ENCODE measurements around the gene HMCN2. TPM values are rescaled to one million over a fixed set of nuclear protein-coding genes. Genes with fewer than 3 reads are reported as not detected.

HMCN2 gene
- total RNA-seq, result 1.6 TPM

- ATAC-seq, result peak; percentile 42
Measured at GRCh38 chr9:130265431-130266235, at the start of gene HMCN2. Gene HMCN2 (plus strand): TSS chr9:130265760. CDS start chr9:130265879, 119 bp downstream.

GRCh38 chr9:130217838-130218237 lies 47.7 kb upstream of the HMCN2 start:
- no peak for ATAC-seq

- peak; percentile 19 for ATAC-seq
Measured at GRCh38 chr9:130219661-130220096, 45.9 kb upstream of the HMCN2 start.

GRCh38 chr9:130220352-130220751 lies 45.2 kb upstream of the HMCN2 start:
- no peak for ATAC-seq

- no peak for ATAC-seq
Measured at GRCh38 chr9:130222833-130223232, 42.7 kb upstream of the HMCN2 start.

GRCh38 chr9:130225071-130225470 lies 40.5 kb upstream of the HMCN2 start:
- no peak for ATAC-seq

GRCh38 chr9:130225586-130225985 lies 40.0 kb upstream of the HMCN2 start:
- no peak for ATAC-seq

- ATAC-seq, result peak; percentile 51
Measured at GRCh38 chr9:130226112-130226511, 39.4 kb upstream of the HMCN2 start.

- no peak for ATAC-seq
Measured at GRCh38 chr9:130227833-130228232, 37.7 kb upstream of the HMCN2 start.

GRCh38 chr9:130229759-130230158 lies 35.8 kb upstream of the HMCN2 start:
- ATAC-seq, result no peak

GRCh38 chr9:130230631-130231030 lies 34.9 kb upstream of the HMCN2 start:
- no peak for ATAC-seq

- ATAC-seq, result no peak
Measured at GRCh38 chr9:130232899-130233586, 32.5 kb upstream of the HMCN2 start.

GRCh38 chr9:130233587-130233945 lies 32.0 kb upstream of the HMCN2 start:
- ATAC-seq, result no peak

GRCh38 chr9:130234340-130235260 lies 31.0 kb upstream of the HMCN2 start:
- no peak for ATAC-seq

GRCh38 chr9:130235558-130236435 lies 29.8 kb upstream of the HMCN2 start:
- no peak for ATAC-seq

GRCh38 chr9:130236436-130236985 lies 29.0 kb upstream of the HMCN2 start:
- ATAC-seq, result no peak

GRCh38 chr9:130237076-130237475 lies 28.5 kb upstream of the HMCN2 start:
- peak; percentile 14 for ATAC-seq

- ATAC-seq, result no peak
Measured at GRCh38 chr9:130237763-130238524, 27.6 kb upstream of the HMCN2 start.

- no peak for ATAC-seq
Measured at GRCh38 chr9:130239363-130239695, 26.2 kb upstream of the HMCN2 start.

- ATAC-seq, result peak; percentile 72
Measured at GRCh38 chr9:130239741-130240241, 25.8 kb upstream of the HMCN2 start.

All from esophagus mucosa (tissue), 1 donor.